Lung microvascular endothelial cell (primary cell): Measurements from ENCODE around the gene COLEC11. TPM values are rescaled to one million over a fixed set of nuclear protein-coding genes. Genes with fewer than 3 reads are reported as not detected.
"Not testable (repeated sequence)": the region's sequence is repeated elsewhere in the genome, so short reads cannot be mapped to it uniquely, and the experiment has no call there.

ENCODE experiments used
- DNase-seq, 2 donors: peaks; one replicate each; pipeline versions ENCODE4 v3.0.0 to v3.0.0-alpha.2; 2010; ENCODE audit warnings: low read depth in 2 of 2
- total RNA-seq: library from RNA; depleted of rRNA; stranded (reverse); fragments of >200 nt; gene quantifications from 2 replicates; pipeline ENCODE4 v1.2.1, GENCODE V29; 2014

COLEC11 gene
- total RNA-seq, 1 donor from 2014 or later = 0.40 TPM

DNA sequence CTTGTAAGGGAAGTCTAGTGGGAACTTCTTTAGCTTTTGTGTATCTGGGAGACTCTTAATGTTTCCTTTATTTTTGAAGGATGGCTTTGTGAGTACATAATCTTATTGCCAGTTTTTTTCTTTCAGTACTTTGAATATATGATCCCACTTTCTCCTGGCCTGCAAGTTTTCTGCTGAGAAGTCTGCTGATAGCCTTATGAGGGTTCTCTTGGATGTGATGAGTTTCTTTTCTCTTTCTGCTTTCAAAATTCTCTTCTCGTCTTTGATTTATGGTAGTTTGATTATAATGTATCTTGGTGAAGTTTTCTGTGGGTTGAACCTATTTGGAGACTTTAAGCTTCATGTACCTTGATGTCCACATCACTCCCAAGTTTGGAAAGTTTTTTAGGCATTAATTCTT is 28.1 kb downstream of the COLEC11 start:
- no peak for DNase-seq

DNA sequence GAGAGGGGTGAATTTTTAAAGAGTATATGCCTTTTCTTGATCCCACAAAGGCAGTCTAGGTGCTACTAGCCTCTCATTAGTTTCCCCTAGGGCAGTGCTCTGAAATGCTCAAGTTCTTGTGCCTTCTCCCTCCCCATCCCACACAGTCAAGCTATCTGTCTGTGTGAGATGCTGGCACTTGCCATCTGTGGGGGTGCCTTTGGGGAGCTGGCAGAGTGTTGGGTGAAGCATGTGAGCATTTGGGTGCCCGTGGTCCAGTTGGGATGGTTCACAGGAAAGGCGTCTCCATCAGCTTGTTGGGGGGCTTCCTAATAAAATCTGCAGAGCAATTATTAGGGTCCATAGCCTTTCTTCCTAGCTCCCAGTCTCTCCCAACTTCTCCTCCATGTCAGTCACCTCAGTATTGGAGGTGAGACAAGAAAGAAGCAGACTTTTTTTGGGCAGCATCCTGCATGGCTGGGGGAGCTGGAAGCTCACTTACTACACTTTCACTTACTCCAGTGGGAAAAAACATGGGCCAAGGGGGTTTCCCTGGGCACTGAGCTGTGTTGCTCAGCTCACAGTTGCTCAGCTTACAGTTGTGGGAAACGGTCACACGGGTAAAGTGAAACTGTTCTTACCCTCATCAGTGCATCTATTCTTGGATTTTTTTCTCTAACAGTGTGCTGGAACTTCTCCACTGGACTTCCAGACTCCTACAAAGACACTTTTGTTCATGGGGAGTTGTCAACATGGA is 29.3 kb downstream of the COLEC11 start:
- peak in 1 of 2 donors; percentile 23 for DNase-seq

DNA sequence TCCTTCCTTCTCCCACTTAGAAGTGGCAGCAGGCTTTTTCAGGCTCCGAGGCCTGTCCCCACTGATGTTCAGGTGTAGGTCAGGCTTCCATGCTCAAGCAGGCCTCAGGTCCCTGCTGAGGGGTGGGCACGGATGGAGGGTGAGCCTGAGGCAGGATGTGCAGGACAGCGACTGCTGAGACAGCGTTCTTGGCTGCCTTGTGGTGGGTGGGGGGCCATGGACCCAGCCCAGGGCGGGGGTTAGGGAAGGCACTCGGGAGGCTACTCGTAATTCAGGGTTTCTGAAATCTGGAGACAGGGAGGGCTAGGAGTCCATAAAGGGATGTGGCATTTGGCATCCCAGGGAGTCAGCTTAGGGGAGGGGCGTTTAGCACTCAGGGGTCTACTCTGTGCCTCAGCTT is 30.3 kb downstream of the COLEC11 start:
- DNase-seq = no peak

DNA sequence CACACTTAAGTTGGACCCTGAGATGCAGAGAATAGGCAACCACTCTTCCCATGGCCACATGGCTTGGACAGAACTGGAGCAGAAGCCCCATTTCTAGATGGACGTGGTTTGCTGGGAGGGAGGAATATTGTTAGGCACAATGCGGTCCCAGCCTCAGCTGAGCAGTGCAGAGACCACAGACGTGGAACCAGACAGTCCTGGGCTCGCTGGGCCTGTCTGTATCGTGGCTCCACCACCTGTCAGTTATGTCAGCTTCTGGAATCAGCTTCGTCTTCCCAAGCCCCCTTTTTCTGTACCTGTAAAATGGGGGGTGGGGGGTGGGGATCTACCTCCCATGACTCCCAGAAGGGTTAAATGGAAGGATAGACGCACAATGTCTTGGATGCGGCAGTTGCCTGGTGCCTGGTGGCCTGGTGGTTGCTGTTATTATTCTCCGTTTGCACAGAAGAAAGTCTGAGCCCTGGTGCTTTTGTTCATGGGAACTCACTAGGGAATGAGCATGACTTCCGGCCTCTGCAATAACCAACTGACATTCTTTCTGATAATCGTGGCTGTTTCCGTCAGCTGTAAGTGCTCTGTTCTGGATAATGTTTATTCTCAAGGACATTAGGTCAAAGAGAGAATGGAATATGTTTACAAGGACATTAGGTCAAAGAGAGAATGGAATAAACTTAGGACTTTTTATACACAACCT is 31.4 kb downstream of the COLEC11 start:
- peak; percentile 65 to 93 for DNase-seq

DNA sequence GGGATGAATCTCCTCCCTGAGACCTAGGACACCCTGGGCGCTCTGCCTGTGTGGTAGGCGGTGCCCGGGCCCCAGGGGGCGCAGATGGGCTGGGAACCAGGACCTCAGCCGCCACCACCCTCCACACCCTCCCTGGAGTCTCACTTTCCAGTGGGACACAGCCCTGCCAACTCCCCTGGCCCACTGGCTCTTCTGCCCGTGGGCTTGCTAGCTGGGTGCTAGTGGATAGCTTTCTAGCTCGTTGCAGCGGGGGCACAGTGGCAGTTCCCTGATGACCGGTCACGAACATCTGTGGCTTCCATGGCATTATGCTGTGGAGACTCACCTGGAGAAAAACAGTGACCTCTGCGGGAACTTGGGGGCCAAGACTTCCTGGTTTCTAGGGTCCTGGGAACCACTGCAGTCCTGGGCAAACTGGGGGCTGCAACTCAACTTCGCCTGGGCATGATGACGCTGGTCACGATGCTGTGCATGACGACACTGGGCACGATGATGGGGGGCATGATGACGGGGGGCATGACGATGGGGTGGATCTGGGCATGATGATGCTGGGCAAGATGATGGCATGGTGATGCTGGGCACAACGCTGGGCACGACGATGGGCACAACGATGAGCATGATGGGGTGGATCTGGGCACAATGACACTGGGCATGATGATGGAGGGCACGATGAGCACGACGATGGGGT is 32.0 kb downstream of the COLEC11 start:
- DNase-seq = no peak

DNA sequence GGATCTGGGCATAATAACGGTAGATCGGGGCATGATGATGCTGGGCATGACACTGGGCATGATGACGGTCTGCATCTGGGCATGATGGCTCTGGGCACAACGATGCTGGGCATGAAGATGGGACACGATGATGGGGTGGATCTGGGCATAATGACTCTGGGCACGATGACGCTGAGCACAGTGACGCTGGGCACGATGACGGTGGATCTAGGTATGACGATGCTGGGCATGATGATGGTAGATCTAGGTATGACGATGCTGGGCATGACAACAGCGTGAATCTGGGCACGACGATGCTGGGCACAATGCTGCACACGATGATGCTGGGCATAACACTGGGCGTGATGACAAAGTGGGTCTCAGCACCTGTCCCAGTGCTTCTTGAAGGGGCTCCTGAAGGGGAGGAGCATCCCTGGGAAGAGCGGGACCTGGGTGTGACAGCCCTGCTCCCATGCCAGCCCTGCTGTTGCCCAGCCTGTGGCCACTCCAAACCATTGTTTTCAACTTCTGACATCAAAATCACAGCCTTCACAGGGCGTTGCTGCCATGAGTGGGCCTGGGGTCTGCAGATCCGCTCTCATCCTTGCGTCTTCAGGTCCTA is 32.7 kb downstream of the COLEC11 start:
- DNase-seq = no peak

DNA sequence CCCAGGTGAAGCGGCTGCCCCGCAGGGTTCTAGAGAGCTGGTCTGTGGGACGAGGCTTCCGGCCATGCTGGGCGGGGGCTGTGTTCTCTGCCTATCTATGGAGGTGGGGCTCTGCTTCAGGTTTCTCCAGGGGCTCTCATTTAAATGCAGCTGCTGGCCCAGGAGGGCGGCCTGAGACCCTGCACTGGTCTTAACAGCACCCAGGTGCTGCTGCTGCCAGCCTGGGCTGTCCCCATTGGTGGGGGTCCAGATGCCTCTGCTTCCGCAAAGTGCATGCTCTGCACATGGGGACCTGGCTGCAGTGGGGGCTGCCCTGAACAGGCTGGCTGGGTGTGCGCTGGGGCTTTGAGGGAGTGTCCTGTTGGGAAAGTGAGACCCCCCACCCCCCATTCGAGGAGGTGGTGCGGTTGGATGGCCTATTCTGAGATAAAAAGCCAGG is 33.3 kb downstream of the COLEC11 start:
- DNase-seq = no peak

DNA sequence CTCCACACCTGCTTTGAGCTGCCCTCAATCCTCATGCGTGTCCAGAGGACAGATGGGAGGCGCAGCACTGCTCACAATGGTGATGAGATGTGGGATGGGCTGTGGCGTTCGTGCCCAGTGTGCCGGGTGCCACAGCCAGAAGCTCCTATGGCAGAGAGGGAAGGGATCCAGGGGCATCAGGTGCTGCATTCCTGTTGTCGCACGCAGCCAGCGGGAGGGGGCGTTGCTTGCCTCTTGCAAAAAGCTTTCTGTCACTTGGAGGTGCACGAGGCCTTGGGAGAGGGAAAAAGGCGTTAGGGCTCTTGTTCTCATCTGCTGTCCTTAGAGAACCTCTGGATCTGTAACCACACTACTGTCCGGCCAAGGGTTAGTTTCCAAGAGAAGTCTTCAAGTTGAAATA is 33.9 kb downstream of the COLEC11 start:
- DNase-seq = peak in 1 of 2 donors; percentile 13

DNA sequence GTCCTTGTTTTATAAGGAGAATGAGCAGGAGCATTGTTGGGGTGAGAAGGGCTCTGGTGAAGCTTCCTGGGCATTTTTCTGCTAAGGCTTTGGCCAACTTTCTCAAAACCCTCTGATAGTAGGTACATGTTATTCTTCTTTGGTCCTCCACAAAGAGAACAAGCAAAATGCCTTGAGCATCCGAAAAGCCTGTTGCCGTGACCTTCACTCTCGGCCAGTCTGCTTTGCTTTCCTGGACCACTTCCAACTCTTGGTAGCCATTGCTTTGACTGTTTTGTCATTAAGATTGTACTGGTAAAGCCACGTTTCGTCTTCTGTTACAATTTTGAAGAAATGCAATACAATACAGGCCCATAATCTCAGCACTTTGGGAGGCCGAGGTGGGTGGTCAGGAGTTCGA is 35.7 kb downstream of the COLEC11 start:
- DNase-seq = no peak

DNA sequence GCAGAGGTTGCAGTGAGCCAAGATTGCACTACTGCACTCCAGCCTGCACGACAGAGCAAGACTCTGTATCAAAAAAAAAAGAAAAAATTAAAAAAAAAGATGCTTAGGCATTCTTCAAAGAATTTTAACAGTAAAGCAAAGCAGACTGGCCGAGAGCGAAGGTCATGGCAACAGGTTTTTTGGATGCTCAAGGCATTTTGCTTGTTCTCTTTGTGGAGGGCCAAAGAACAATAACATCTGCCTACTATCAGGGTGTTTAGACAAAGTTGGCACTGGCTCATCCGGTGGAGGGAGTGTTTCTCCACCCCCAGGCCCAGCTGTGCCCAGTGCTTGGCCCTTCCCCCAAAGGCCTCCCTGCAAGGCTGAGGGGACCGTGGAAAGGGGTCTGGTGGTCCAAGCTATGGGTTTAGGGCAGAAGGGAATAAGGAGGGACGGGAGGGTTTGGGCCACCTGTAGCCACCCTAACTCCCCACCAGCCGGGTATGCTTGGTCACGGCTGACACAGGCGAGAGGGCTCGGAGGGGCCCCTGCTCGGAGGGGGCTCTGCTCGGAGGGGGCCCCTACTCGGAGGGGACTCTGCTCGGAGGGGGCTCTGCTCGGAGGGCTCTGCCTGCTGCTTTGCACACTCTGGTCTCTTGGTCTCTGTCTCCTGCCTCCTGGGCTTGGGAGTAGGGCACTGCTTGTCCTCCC is 36.4 kb downstream of the COLEC11 start:
- no peak for DNase-seq

DNA sequence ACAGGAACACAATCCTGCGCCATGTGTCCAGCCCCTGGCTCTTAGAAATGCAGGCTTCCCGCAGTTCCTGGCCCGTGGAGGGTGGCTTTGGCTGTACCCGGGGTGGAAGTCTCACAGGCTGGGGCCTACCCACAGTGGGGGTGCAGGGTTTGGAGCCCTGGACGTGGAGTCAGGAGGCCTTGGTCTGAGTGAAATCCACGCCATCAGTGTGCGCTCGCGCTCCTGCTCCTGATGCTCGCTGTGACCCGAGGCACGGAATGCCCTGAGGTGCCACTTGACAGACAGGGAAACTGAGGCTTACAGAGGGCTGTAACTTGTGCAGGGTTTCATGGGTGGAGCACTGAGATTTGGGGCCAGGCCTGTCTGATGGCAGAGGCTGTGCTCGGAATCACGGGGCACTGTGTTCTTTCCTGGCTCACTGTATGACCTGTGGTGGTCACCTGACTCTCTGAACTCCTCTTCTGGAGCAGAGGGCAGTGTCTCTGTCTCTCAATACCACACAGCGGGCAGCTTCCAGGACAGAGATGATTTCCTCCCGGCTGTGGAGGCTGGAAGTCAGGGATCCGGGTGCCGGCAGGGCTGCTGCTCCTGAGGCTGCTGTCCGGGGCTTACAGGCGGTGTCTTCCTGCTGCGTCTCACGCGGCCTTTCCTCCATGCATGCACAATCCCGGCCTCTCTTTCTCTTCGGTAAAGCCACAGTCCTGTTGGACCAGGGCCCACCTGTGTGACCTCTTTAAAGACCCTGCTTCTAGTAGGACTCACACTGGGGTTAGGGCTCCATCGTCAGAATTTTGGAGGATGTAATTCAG is 37.1 kb downstream of the COLEC11 start:
- no peak for DNase-seq

DNA sequence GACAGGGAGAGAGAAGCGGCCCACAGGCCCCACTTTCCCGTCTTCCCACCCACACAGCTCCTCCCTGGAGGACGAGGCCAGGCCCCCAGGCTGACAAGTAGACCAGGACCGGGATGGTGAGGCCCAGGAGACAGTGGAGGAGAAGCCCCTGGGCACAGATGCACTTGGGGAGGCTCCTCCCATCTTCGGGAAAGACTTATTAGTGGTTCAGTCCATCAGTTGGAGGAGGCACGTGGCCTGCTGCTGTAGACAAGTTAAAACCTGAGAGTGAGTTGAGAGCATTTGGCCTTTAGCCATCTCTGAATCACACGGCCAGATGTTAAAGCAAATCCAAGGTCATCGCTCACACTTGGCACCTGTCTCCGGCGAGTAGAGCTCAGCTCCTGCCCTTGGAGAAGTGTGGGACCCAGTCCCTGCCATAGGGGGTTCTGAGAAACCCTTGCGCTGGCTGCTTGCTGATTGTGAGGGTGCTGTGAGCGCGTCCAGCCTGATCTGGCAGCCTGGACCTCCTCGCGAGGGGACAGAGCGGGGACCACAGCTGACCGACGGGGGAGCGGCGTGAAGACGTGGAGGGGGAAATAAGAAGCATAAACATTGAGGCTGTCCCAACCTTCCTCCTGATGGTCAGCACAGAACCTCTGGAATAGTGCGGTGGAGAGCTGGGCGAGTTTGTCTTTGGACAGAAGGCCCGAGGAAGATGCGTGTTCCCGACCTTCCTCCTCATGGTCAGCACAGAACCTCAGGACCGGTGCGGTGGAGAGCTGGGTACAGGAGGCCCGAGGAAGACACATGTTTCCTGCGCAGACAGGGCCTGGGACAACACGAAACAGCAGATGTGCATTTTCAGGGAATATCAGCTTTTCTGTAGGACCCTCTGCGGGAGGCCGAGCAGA is 38.4 kb downstream of the COLEC11 start:
- peak in 1 of 2 donors; percentile 71 for DNase-seq

DNA sequence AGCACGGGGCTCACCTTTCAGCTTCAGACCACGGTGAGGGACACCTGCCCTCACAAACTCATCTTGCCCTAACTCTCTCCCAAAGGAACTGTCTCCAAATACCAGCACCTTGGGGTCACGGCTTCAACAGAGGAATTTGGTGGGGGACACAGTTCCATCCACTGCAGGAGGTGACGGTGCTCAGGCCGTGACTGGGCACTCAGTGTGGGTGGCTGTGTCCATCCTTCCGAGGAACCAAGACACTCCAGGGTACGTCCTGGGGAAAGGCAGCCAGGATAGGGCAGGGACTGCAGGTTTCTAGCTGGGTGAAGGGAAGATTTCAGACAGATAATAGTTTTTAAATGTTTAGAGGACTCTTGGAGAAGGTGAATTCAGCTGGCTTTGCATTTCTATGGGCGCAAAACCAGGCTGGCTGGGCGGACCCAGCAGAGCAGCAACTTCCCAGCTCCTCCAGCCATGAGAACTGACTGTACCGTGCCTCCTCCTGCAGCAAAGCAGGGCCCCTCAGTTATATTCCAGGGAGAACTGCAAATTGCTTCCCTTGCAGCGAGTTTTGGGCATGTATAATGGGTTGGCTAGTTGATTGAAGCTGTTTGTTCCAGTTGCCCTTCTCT is 39.2 kb downstream of the COLEC11 start:
- no peak for DNase-seq

DNA sequence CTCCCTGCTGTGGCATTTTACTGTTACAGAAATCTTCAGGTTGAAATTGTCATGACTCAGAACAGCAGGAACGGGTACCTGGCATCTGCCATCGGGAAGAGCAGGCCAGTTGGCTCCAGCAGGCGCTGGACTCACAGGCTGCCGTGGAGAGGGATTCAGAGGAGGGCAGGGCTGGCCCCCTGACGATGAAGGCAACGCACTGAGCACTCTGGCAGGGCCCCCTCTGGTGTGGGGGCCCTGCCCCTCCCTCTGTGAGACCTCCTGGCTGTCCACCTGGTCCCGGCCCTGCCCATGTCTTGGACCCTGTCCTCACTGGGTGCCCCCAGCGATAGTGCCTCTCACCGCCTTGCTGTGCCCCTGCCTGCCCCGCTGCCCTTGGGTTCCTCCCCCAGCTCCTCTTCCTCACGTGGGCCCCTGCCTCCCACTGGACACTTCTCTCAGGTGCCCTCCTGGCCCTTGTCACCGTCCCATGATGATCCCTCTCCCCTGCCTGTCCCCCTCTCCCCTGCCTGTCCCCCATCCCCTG is 39.7 kb downstream of the COLEC11 start:
- no peak for DNase-seq

DNA sequence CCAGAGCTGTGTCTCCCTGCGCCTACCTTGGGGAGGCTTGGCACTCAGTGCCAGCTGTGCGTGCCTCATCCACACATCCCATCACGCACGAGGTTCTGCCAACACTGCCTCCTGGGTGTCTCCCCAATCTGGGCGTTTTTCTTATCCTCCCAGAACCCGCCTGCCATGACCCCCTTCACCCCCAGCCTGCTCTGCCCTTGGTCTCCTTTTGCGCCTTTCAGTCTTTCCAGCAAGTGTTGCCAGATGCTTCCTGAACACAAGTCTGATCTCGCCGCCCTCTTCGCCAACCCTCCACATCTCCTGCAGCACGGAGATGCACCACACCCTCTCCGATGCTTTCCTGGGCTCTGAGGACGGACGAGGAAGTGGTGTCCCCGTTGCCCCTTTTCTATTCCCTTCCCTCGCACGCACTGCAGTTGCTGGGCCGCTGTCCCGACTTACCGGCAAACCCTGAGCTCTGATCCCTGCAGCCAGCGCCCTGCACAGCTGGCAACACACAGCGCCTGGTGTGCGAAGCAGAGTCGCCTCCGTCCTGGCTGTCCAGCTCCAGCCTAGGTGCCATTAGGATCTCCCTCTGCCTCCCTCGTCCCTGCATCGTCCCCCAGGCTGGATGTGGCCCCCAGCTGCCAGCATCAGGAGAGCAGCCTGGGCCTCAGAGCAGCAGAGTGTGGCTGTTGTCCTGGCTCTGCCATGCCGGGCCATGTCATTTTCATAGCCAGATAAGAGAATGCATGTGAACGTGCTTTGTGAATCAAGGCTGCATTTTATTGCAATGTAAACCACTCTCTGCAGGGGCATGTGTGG is 40.5 kb downstream of the COLEC11 start:
- no peak for DNase-seq

DNA sequence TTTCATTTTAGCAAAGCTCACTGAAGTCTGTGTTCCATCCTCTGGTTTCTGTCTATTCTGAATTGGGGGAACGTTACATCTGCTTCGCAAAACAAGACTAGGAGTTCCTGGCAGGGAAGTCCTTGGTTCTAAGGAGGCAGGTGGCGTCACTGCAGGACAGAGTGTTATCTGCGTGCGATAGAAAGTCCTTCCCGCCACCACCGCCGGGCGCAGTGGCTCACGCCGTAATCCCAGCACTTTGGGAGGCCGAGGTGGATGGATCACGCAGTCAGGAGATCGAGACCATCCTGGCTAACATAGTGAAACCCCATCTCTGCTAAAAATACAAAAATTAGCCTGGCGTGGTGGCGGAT is 41.0 kb downstream of the COLEC11 start:
- not testable (repeated sequence) for DNase-seq

DNA sequence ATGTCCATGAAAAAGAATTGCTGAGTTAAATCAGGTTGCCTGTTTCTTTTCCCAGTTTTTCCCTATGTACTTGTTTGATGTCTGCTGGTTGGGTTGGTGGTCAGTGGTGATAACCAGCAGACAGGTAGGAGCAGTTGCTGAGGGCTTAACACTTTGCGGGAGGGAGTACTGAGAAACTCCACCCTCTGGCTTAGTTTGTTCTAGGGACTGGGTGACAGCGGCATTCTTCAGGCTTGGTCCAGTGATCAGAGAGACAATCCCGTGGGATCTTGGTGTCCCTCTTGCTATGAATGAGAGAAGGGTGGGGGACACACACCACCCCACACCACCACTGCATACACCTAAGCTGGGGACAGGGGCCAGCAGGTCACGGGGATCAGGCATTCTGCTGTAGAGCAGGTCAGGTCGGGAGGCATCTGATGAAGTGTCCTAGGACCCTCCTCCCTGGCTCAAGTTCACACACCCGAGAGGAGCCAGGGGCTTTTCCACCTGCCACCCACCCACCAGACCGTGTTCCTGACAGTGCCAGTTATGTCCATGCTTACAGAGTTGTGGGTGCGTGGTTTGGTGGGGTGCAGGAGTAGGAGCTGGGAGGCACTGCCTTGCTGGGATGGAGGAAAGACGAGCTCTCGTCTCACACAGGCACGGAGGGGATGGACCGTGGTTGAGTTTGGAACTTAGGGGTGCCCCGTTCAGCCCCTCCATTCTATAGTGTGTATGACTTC is 41.8 kb downstream of the COLEC11 start:
- no peak for DNase-seq

DNA sequence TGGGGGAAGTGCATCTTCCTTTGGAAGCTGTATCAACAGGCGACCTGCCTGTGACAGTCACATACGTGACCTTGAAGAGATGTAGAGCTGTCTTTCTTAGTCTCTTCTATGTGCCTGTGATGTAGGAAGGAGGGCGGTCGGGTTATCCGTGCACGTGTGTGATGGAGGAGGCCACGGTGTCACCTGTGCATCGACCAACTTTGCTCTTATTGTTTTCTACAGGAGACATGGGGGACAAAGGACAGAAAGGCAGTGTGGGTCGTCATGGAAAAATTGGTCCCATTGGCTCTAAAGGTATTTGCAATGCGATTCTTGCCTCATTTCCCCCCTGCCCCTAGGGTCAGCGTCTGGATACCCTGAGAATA is 42.4 kb downstream of the COLEC11 start:
- no peak for DNase-seq
